Stomach (tissue), 4 donors: ENCODE data around the gene SPRYD4.
"Not testable (repeated sequence)": the region's sequence is repeated elsewhere in the genome, so short reads cannot be mapped to it uniquely, and the experiment has no call there.

Experiments used
- EP300 ChIP-seq: sonication (generic); formaldehyde crosslinking; IDR thresholded peaks from one replicate; pipeline ENCODE4 v1.6.1; 2017; ENCODE audit warnings: antibody characterized with exemption
- POLR2A ChIP-seq, 4 donors: fragments of 450-650 bp; IDR thresholded peaks; one replicate each; pipeline ENCODE4 v1.6.1; 2016; ENCODE audit warnings: antibody characterized with exemption in 4 of 4, control low read depth in 2 of 4, mild to moderate bottlenecking in 1 of 4, moderate library complexity in 1 of 4
- POLR2AphosphoS5 ChIP-seq, 3 donors: sonication (generic); formaldehyde crosslinking; IDR thresholded peaks; one replicate each; pipeline ENCODE4 v1.6.1; 2016; ENCODE audit warnings: antibody characterized with exemption in 3 of 3
- TF ChIP-seq, protein P1 (sequence below), 7 experiments: fragments of 450-650 bp in 4 of 7; fragments of 200-600 bp in 3 of 7; sonication (generic) in 3 of 7; IDR thresholded peaks; one replicate each; pipeline ENCODE4 v1.5.1; 2016 to 2019; ENCODE audit warnings: antibody characterized with exemption in 7 of 7, control low read depth in 2 of 7, mild to moderate bottlenecking in 1 of 7

DNA sequence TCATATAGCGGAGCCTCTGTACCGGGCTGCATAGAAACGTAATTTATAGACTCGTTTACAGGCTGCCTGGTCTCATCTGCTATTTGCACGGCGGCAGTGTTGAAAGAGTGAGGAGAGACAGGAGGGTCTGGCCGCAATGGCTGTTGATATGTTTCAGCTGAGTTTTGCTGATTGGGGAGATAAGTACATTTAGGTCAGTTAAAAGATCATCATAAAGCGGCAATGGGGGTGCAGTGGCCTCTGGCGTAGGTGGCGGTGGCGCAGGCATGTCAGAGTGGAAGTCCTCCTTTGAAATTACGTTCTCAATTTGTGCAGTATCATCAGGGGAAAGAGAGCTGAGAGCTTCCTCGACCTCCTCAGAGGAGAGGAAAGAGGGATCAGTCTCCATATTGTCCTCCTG lies 31.5 kb downstream of the SPRYD4 start:
- not testable (repeated sequence) for TF ChIP-seq POLR2A (IDR thresholded peaks at IDR 0.05); EP300; POLR2AphosphoS5 (IDR thresholded peaks at IDR 0.05)
- TF ChIP-seq, protein P1, sequence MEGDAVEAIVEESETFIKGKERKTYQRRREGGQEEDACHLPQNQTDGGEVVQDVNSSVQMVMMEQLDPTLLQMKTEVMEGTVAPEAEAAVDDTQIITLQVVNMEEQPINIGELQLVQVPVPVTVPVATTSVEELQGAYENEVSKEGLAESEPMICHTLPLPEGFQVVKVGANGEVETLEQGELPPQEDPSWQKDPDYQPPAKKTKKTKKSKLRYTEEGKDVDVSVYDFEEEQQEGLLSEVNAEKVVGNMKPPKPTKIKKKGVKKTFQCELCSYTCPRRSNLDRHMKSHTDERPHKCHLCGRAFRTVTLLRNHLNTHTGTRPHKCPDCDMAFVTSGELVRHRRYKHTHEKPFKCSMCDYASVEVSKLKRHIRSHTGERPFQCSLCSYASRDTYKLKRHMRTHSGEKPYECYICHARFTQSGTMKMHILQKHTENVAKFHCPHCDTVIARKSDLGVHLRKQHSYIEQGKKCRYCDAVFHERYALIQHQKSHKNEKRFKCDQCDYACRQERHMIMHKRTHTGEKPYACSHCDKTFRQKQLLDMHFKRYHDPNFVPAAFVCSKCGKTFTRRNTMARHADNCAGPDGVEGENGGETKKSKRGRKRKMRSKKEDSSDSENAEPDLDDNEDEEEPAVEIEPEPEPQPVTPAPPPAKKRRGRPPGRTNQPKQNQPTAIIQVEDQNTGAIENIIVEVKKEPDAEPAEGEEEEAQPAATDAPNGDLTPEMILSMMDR (IDR thresholded peaks at IDR 0.05): not testable (repeated sequence)
